ENCODE results near the gene EFCAB12.
A peak's percentile ranks its signal among the peaks of the same experiment; 100 is the strongest.

Gene EFCAB12

GRCh38 chr3:129428376-129429079 is at the start of gene EFCAB12:
Gene EFCAB12 (minus strand): TSS chr3:129428636. CDS start chr3:129428488, 148 bp downstream.
- peak; percentile 79 for DNase-seq

- no peak for DNase-seq
Observed at GRCh38 chr3:129476586-129476985, 48.1 kb upstream of the EFCAB12 start.

GRCh38 chr3:129475863-129476262 is 47.4 kb upstream of the EFCAB12 start:
- DNase-seq = no peak

GRCh38 chr3:129474984-129475804 is 46.8 kb upstream of the EFCAB12 start:
- DNase-seq = no peak

GRCh38 chr3:129473769-129474152 is 45.3 kb upstream of the EFCAB12 start:
- no peak for DNase-seq

- DNase-seq = no peak
Observed at GRCh38 chr3:129473067-129473768, 44.8 kb upstream of the EFCAB12 start.

- no peak for DNase-seq
Observed at GRCh38 chr3:129470861-129471260, 42.4 kb upstream of the EFCAB12 start.

- no peak for DNase-seq
Observed at GRCh38 chr3:129469026-129469425, 40.6 kb upstream of the EFCAB12 start.

- no peak for DNase-seq
Observed at GRCh38 chr3:129467932-129468331, 39.5 kb upstream of the EFCAB12 start.

- DNase-seq = no peak
Observed at GRCh38 chr3:129463716-129464115, 35.3 kb upstream of the EFCAB12 start.

GRCh38 chr3:129463094-129463493 is 34.7 kb upstream of the EFCAB12 start:
- no peak for DNase-seq

GRCh38 chr3:129462361-129462968 is 34.0 kb upstream of the EFCAB12 start:
- DNase-seq = no peak

- DNase-seq = no peak
Observed at GRCh38 chr3:129461461-129462146, 33.2 kb upstream of the EFCAB12 start.

- no peak for DNase-seq
Observed at GRCh38 chr3:129461022-129461421, 32.6 kb upstream of the EFCAB12 start.

GRCh38 chr3:129460572-129460971 is 32.1 kb upstream of the EFCAB12 start:
- DNase-seq = no peak

- DNase-seq = no peak
Observed at GRCh38 chr3:129460155-129460554, 31.7 kb upstream of the EFCAB12 start.

- DNase-seq = no peak
Observed at GRCh38 chr3:129453732-129454131, 25.3 kb upstream of the EFCAB12 start.

GRCh38 chr3:129449279-129450115 is 21.1 kb upstream of the EFCAB12 start:
- no peak for DNase-seq

- no peak for DNase-seq
Observed at GRCh38 chr3:129448186-129448895, 19.9 kb upstream of the EFCAB12 start.

- DNase-seq = no peak
Observed at GRCh38 chr3:129446926-129447325, 18.5 kb upstream of the EFCAB12 start.

- no peak for DNase-seq
Observed at GRCh38 chr3:129445471-129445870, 17.0 kb upstream of the EFCAB12 start.
